Limb (tissue), 2 donors: ENCODE results near the gene RNF38.
"Not testable (repeated sequence)": the region's sequence is repeated elsewhere in the genome, so short reads cannot be mapped to it uniquely, and the experiment has no call there.

Experiments used
- DNase-seq, 2 donors: peaks; one replicate each; pipeline ENCODE4 v3.0.0-alpha.2; 2016; ENCODE audit errors: extremely low spot score in 2 of 2

RNF38 gene

GRCh38 chr9:36336131-36336907 lies 63.8 kb downstream of the RNF38 start:
- no peak for DNase-seq

- no peak for DNase-seq
Observed at GRCh38 chr9:36332006-36332405, 68.1 kb downstream of the RNF38 start.

- peak; percentile 45 to 83 for DNase-seq
Observed at GRCh38 chr9:36328798-36329411, 71.2 kb downstream of the RNF38 start.

GRCh38 chr9:36325081-36325828 lies 74.8 kb downstream of the RNF38 start:
- DNase-seq, result no peak

GRCh38 chr9:36323926-36324325 lies 76.1 kb downstream of the RNF38 start:
- no peak for DNase-seq

GRCh38 chr9:36322462-36322861 lies 77.6 kb downstream of the RNF38 start:
- no peak for DNase-seq

- not testable (repeated sequence) for DNase-seq
Observed at GRCh38 chr9:36321903-36322302, 78.2 kb downstream of the RNF38 start.

GRCh38 chr9:36320466-36320865 lies 79.6 kb downstream of the RNF38 start:
- DNase-seq, result no peak

GRCh38 chr9:36319806-36320205 lies 80.3 kb downstream of the RNF38 start:
- DNase-seq, result no peak

- DNase-seq, result no peak
Observed at GRCh38 chr9:36319183-36319582, 80.9 kb downstream of the RNF38 start.

- no peak for DNase-seq
Observed at GRCh38 chr9:36318212-36318802, 81.8 kb downstream of the RNF38 start.

- DNase-seq, result no peak
Observed at GRCh38 chr9:36317766-36318165, 82.3 kb downstream of the RNF38 start.

GRCh38 chr9:36316611-36317317 lies 83.3 kb downstream of the RNF38 start:
- no peak for DNase-seq

- no peak for DNase-seq
Observed at GRCh38 chr9:36316049-36316448, 84.0 kb downstream of the RNF38 start.

GRCh38 chr9:36315283-36315682 lies 84.8 kb downstream of the RNF38 start:
- no peak for DNase-seq

GRCh38 chr9:36314740-36315139 lies 85.3 kb downstream of the RNF38 start:
- no peak for DNase-seq

GRCh38 chr9:36306471-36307306 lies 93.4 kb downstream of the RNF38 start:
- DNase-seq, result no peak

- not testable (repeated sequence) for DNase-seq
Observed at GRCh38 chr9:36304366-36304765, 95.7 kb downstream of the RNF38 start.

GRCh38 chr9:36301227-36301626 lies 98.8 kb downstream of the RNF38 start:
- DNase-seq, result no peak

- DNase-seq, result no peak
Observed at GRCh38 chr9:36298566-36298965, 101.5 kb downstream of the RNF38 start.
